Vagina (tissue), 2 donors: ENCODE data around the gene TRDMT1.

Experiments used
- POLR2AphosphoS5 ChIP-seq, 2 donors: sonication (generic); formaldehyde crosslinking; IDR thresholded peaks; one replicate each; pipeline ENCODE4 v1.9.0; 2017; ENCODE audit warnings: antibody characterized with exemption in 2 of 2, mild to moderate bottlenecking in 2 of 2, low read depth in 1 of 2; ENCODE audit not compliant: insufficient read depth in 1 of 2
- TF ChIP-seq, protein P1 (sequence below), 3 experiments: fragments of 450-650 bp in 2 of 3; fragments of 200-600 bp in 1 of 3; sonication (generic) in 1 of 3; IDR thresholded peaks; one replicate each; pipeline ENCODE4 v1.5.1; 2017 to 2019; ENCODE audit warnings: antibody characterized with exemption in 3 of 3, mild to moderate bottlenecking in 2 of 3, moderate library complexity in 2 of 3

GRCh38 chr10:17144757-17145156 is 56.7 kb downstream of the TRDMT1 start:
- TF ChIP-seq, protein P1, sequence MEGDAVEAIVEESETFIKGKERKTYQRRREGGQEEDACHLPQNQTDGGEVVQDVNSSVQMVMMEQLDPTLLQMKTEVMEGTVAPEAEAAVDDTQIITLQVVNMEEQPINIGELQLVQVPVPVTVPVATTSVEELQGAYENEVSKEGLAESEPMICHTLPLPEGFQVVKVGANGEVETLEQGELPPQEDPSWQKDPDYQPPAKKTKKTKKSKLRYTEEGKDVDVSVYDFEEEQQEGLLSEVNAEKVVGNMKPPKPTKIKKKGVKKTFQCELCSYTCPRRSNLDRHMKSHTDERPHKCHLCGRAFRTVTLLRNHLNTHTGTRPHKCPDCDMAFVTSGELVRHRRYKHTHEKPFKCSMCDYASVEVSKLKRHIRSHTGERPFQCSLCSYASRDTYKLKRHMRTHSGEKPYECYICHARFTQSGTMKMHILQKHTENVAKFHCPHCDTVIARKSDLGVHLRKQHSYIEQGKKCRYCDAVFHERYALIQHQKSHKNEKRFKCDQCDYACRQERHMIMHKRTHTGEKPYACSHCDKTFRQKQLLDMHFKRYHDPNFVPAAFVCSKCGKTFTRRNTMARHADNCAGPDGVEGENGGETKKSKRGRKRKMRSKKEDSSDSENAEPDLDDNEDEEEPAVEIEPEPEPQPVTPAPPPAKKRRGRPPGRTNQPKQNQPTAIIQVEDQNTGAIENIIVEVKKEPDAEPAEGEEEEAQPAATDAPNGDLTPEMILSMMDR (IDR thresholded peaks at IDR 0.05) = no peak
- no peak for TF ChIP-seq POLR2AphosphoS5 (IDR thresholded peaks at IDR 0.05; ENCODE audit: insufficient read depth in 1 of 2, low read depth in 1 of 2)
